ENCODE measurements around the gene GRM7.

DNA sequence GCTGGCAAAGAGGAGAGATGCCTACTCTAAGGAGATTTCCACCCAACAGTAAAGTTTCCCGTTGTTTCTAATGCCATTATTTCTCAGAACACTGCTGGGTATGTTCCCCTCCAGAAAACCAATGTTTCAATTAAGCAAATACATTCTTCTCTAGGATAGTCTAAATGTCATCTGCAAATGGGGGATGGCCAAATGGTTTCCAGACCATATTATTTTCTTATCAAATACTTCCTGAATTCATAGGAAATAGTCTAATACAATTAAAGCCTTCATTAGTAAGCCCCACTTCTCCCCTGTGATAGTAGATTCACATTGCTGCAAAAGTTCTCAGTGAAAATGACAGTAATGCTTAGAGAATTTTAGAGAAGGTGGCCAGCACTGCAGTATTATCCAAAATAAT lies 716.6 kb downstream of the GRM7 start:
- TF ChIP-seq CTCF (conservative IDR thresholded peaks at IDR 0.05 in 1 of 2, IDR thresholded peaks at IDR 0.05 in 1 of 2; ENCODE audit: extremely low read depth in 1 of 2, insufficient read depth in 1 of 2, low read depth in 1 of 2, low read length in 2 of 2) (no peak), EZH2 (IDR thresholded peaks at IDR 0.05; ENCODE audit: borderline replicate concordance, low read length) (no peak)

All from mammary epithelial cell (primary cell).